Keratinocyte (primary cell): Measurements from ENCODE around the gene C2orf72. TPM values are rescaled to one million over a fixed set of nuclear protein-coding genes. Genes with fewer than 3 reads are reported as not detected.

Source experiments
- DNase-seq: peaks from one replicate; pipeline ENCODE4 v3.0.0-alpha.2; 2011; ENCODE audit warnings: low read depth, missing footprints, low spot score
- FAIRE-seq: peaks from 2 replicates; lab custom pipeline; 2011; peaks lifted over from hg19 to GRCh38; lab: Jason Lieb, UNC
- H2AFZ ChIP-seq: 2 replicates; pipeline ENCODE4 v1.6.0; 2012; ENCODE audit warnings: low read length, control low read depth, inconsistent platforms; ENCODE audit not compliant: control insufficient read depth
- H3K27ac ChIP-seq: 2 replicates; pipeline ENCODE4 v1.5.1; 2011; ENCODE audit warnings: low read length; ENCODE audit not compliant: control insufficient read depth, insufficient read depth
- H3K27me3 ChIP-seq: 3 replicates; pipeline ENCODE4 v1.6.0; 2011; ENCODE audit warnings: low read length; ENCODE audit not compliant: control insufficient read depth, insufficient read depth; ENCODE audit errors: extremely low read depth
- H3K36me3 ChIP-seq, 2 experiments: 2 replicates in 1 of 2; 3 replicates in 1 of 2; pipeline ENCODE4 v1.5.1; 2011; ENCODE audit warnings: low read length in 2 of 2, mild to moderate bottlenecking in 1 of 2; ENCODE audit not compliant: control insufficient read depth in 2 of 2, insufficient read depth in 2 of 2; ENCODE audit errors: extremely low read depth in 1 of 2
- H3K4me1 ChIP-seq: 3 replicates; pipeline ENCODE4 v1.5.1; 2011; ENCODE audit warnings: low read length; ENCODE audit not compliant: control insufficient read depth, insufficient read depth; ENCODE audit errors: extremely low read depth
- H3K4me2 ChIP-seq: 3 replicates; pipeline ENCODE4 v1.6.0; 2011; ENCODE audit warnings: low read depth, low read length; ENCODE audit not compliant: control insufficient read depth, insufficient read depth; ENCODE audit errors: extremely low read depth
- H3K4me3 ChIP-seq, 3 experiments: fragments of 200-600 bp in 1 of 3; sonication (generic) in 1 of 3; 2 replicates in 2 of 3; 3 replicates in 1 of 3; pipeline ENCODE4 v1.5.1; 2011 to 2016; ENCODE audit warnings: low read length in 3 of 3, mild to moderate bottlenecking in 3 of 3, control low read depth in 2 of 3, inconsistent platforms in 1 of 3, low read depth in 1 of 3, mixed read lengths in 1 of 3, mixed run types in 1 of 3, moderate library complexity in 1 of 3; ENCODE audit not compliant: control insufficient read depth in 2 of 3, insufficient read depth in 2 of 3; ENCODE audit errors: extremely low read depth in 1 of 3
- H3K79me2 ChIP-seq: 2 replicates; pipeline ENCODE4 v1.6.0; 2012; ENCODE audit warnings: low read length; ENCODE audit not compliant: control insufficient read depth, insufficient read depth
- H3K9ac ChIP-seq: 3 replicates; pipeline ENCODE4 v1.6.0; 2011; ENCODE audit warnings: low read length; ENCODE audit not compliant: control insufficient read depth, insufficient read depth; ENCODE audit errors: extremely low read depth
- H3K9me1 ChIP-seq: 3 replicates; pipeline ENCODE4 v1.6.0; 2011; ENCODE audit warnings: low read length; ENCODE audit not compliant: control insufficient read depth, insufficient read depth; ENCODE audit errors: extremely low read depth
- H3K9me3 ChIP-seq: 2 replicates; pipeline ENCODE4 v1.5.1; 2012; ENCODE audit warnings: low read depth, low read length; ENCODE audit not compliant: control insufficient read depth
- H4K20me1 ChIP-seq: 3 replicates; pipeline ENCODE4 v1.6.0; 2011; ENCODE audit warnings: low read length; ENCODE audit not compliant: control insufficient read depth, insufficient read depth; ENCODE audit errors: extremely low read depth
- EZH2 ChIP-seq: IDR thresholded peaks from one replicate; pipeline ENCODE4 v1.6.1; 2012; ENCODE audit warnings: inconsistent platforms, mild to moderate bottlenecking, low read length, moderate library complexity
- dilution Hi-C: fragments of 300-500 bp; cut with MboI; formaldehyde crosslinking; loops from one replicate; pipeline ENCODE4 v1.7.0; 2020; ENCODE audit warnings: low sequenced_read_pairs; ENCODE audit not compliant: extremely low pct_ligation_motif_present
- polyA plus RNA-seq, 5 experiments: library from polyadenylated mRNA; depleted of rRNA in 3 of 5; stranded (reverse) in 3 of 5; stranded (forward) in 1 of 5; unstranded in 1 of 5; fragments of >200 nt; gene quantifications; 1 replicate in 1 of 5; 2 replicates in 3 of 5; 3 replicates in 1 of 5; pipeline versions ENCODE4 v1.2.1 to v1.2.3, GENCODE V29; 2011 to 2012; ENCODE audit warnings: missing spikeins in 2 of 5, low read depth in 1 of 5, low replicate concordance in 1 of 5
- TF ChIP-seq, protein P1 (sequence below), 3 experiments: IDR thresholded peaks in 1 of 3; conservative IDR thresholded peaks in 1 of 3; optimal IDR thresholded peaks in 1 of 3; 2 replicates in 2 of 3; 3 replicates in 1 of 3; pipeline versions ENCODE3 to v1.5.1; 2011; ENCODE audit warnings: low read length in 3 of 3, mild to moderate bottlenecking in 3 of 3, moderate library complexity in 2 of 3, control low read depth in 1 of 3, inconsistent platforms in 1 of 3; ENCODE audit not compliant: insufficient read depth in 2 of 3; ENCODE audit errors: extremely low read depth in 1 of 3

The C2orf72 gene
- polyA plus RNA-seq, 1 donor (not counting 4 experiments of a cell fraction or from before 2014, with no cell fraction given): not detected

DNA sequence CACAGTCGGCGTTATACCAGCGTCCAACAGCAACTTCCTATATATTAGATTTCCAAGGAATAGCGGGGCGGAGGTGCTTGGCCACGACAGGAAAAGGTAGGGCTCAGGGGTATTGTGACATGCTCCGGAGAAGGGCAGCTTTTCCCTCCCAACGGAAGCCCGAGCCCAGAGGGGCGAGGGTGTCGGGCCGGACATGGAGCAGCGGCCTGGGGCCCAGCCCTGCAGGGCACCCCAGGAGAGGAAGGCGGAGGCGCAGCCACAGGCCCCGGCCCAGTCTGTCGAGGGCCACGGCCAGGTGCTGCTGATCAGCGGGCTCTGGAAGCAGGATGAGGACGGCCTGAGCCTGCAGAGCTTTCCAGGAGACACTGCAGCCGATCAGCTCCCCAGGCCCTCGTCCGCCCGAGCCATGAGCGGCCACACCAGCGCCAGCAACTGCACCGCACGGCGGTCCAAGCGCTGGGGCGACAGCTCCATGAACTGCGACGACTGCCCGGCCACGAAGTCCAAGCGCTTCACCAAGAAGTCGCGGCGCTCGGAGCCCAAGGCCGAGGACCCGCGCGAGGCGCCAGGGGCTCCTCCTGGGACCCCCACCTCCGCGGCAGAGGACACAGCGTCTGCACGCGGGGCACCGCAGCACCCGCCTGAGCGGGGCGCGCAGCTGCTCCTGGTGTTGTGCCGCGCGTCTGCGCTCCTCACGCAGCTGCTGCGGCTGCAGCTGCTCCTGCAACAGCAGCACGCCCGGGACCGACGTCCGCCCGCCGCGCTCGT is 47.0 kb upstream of the C2orf72 start:
- H4K20me1 ChIP-seq: no peaks in the 10 kb centered on the region
- H3K9me3 ChIP-seq: no peaks in the 10 kb centered on the region
- H3K4me3 ChIP-seq: no peak overlapping the region
- no peak overlapping the region for H2AFZ ChIP-seq
- H3K36me3 ChIP-seq: no peaks in the 10 kb centered on the region
- TF ChIP-seq, protein P1, sequence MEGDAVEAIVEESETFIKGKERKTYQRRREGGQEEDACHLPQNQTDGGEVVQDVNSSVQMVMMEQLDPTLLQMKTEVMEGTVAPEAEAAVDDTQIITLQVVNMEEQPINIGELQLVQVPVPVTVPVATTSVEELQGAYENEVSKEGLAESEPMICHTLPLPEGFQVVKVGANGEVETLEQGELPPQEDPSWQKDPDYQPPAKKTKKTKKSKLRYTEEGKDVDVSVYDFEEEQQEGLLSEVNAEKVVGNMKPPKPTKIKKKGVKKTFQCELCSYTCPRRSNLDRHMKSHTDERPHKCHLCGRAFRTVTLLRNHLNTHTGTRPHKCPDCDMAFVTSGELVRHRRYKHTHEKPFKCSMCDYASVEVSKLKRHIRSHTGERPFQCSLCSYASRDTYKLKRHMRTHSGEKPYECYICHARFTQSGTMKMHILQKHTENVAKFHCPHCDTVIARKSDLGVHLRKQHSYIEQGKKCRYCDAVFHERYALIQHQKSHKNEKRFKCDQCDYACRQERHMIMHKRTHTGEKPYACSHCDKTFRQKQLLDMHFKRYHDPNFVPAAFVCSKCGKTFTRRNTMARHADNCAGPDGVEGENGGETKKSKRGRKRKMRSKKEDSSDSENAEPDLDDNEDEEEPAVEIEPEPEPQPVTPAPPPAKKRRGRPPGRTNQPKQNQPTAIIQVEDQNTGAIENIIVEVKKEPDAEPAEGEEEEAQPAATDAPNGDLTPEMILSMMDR (optimal IDR thresholded peaks at IDR 0.05 in 1 of 3, IDR thresholded peaks at IDR 0.05 in 1 of 3, conservative IDR thresholded peaks at IDR 0.05 in 1 of 3; ENCODE audit: extremely low read depth in 1 of 3, insufficient read depth in 2 of 3, low read length in 3 of 3): no peak
- TF ChIP-seq EZH2: no peak
- FAIRE-seq (no peak), DNase-seq (no peak)
- H3K79me2 ChIP-seq: no peaks in the 10 kb centered on the region
- no peak overlapping the region for H3K27ac ChIP-seq
- no peak overlapping the region for H3K9ac ChIP-seq
- H3K27me3 ChIP-seq: peaks cover 18% of the 10 kb centered on the region
- dilution Hi-C loops: no loop called here
- peaks cover 5% of the 10 kb centered on the region for H3K4me1 ChIP-seq
- no peaks in the 10 kb centered on the region for H3K9me1 ChIP-seq
- no peak overlapping the region for H3K4me2 ChIP-seq

DNA sequence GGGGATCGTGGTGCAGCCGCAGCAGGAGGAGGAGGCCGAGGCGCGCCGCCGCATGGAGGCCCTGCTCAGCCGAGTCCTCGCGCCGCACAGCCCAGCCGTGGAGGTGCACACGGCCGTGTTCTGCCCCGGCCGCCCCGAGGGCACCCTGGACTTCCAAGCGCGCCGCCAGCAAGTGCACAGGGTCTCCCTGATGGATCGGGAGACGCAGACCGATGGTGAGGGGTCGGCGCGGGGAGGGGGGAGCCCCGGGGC is 46.5 kb upstream of the C2orf72 start:
- no peak overlapping the region for H3K4me2 ChIP-seq
- no peak overlapping the region for H3K27ac ChIP-seq
- H3K27me3 ChIP-seq: peaks cover 18% of the 10 kb centered on the region
- dilution Hi-C loops: no loop called here
- no peak overlapping the region for H3K9ac ChIP-seq
- H3K9me1 ChIP-seq: no peaks in the 10 kb centered on the region
- no peak for DNase-seq
- H3K36me3 ChIP-seq: no peaks in the 10 kb centered on the region
- peaks cover 5% of the 10 kb centered on the region for H3K4me1 ChIP-seq
- no peak overlapping the region for H3K4me3 ChIP-seq
- no peak for TF ChIP-seq EZH2
- TF ChIP-seq, protein P1 (optimal IDR thresholded peaks at IDR 0.05 in 1 of 3, IDR thresholded peaks at IDR 0.05 in 1 of 3, conservative IDR thresholded peaks at IDR 0.05 in 1 of 3; ENCODE audit: extremely low read depth in 1 of 3, insufficient read depth in 2 of 3, low read length in 3 of 3): no peak
- no peak overlapping the region for H2AFZ ChIP-seq
- H3K9me3 ChIP-seq: no peaks in the 10 kb centered on the region
- no peaks in the 10 kb centered on the region for H4K20me1 ChIP-seq
- FAIRE-seq: no peak
- no peaks in the 10 kb centered on the region for H3K79me2 ChIP-seq
